C4-2B (cell line): ENCODE results near the gene RIPOR3.
A peak's percentile ranks its signal among the peaks of the same experiment; 100 is the strongest.

Source experiments
- ZFX ChIP-seq: fragments of 450-650 bp; IDR thresholded peaks from 2 replicates; pipeline ENCODE4 v1.6.1; 2017
- TF ChIP-seq, protein P1 (sequence below): fragments of 450-650 bp; conservative IDR thresholded peaks from 2 replicates; pipeline ENCODE4 v1.5.1; 2017; ENCODE audit warnings: mild to moderate bottlenecking

GRCh38 chr20:50635676-50636600, 55.4 kb downstream of the RIPOR3 start:
- TF ChIP-seq, protein P1, sequence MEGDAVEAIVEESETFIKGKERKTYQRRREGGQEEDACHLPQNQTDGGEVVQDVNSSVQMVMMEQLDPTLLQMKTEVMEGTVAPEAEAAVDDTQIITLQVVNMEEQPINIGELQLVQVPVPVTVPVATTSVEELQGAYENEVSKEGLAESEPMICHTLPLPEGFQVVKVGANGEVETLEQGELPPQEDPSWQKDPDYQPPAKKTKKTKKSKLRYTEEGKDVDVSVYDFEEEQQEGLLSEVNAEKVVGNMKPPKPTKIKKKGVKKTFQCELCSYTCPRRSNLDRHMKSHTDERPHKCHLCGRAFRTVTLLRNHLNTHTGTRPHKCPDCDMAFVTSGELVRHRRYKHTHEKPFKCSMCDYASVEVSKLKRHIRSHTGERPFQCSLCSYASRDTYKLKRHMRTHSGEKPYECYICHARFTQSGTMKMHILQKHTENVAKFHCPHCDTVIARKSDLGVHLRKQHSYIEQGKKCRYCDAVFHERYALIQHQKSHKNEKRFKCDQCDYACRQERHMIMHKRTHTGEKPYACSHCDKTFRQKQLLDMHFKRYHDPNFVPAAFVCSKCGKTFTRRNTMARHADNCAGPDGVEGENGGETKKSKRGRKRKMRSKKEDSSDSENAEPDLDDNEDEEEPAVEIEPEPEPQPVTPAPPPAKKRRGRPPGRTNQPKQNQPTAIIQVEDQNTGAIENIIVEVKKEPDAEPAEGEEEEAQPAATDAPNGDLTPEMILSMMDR, result peak; percentile 99
- no peak for TF ChIP-seq ZFX
